Neural crest cell (in vitro differentiated cells): ENCODE measurements around the gene S100A4. TPM values are rescaled to one million over a fixed set of nuclear protein-coding genes. Genes with fewer than 3 reads are reported as not detected.

Experiments
- DNase-seq: peaks from one replicate; pipeline ENCODE4 v3.0.0; 2021; ENCODE audit warnings: low read depth, mixed read lengths, low spot score
- H3K27ac Mint-ChIP-seq: one replicate; pipeline ENCODE4 v1.8.0; 2021; ENCODE audit warnings: mild to moderate bottlenecking, mixed read lengths; ENCODE audit not compliant: unreplicated experiment
- H3K27me3 Mint-ChIP-seq: 2 replicates; pipeline ENCODE4 v1.8.0; 2021; ENCODE audit warnings: low read depth, mild to moderate bottlenecking, mixed read lengths
- H3K36me3 Mint-ChIP-seq: 2 replicates; pipeline ENCODE4 v1.8.0; 2021; ENCODE audit warnings: low read depth, mild to moderate bottlenecking, mixed read lengths
- H3K4me1 Mint-ChIP-seq: 2 replicates; pipeline ENCODE4 v1.8.0; 2021; ENCODE audit warnings: mixed read lengths
- H3K4me3 Mint-ChIP-seq: one replicate; pipeline ENCODE4 v1.8.0; 2021; ENCODE audit warnings: mild to moderate bottlenecking, mixed read lengths
- H3K9me3 Mint-ChIP-seq: 2 replicates; pipeline ENCODE4 v1.8.0; 2021; ENCODE audit warnings: mixed read lengths
- total RNA-seq: library from RNA; stranded (reverse); gene quantifications from 2 replicates; pipeline ENCODE4 v1.2.1, GENCODE V29; 2021
- TF ChIP-seq, protein P1 (sequence below): fragments of 200-600 bp; sonication (generic); conservative IDR thresholded peaks from 2 replicates; pipeline ENCODE4 v1.5.0; 2021; ENCODE audit warnings: antibody characterized with exemption, mild to moderate bottlenecking

Gene S100A4
- total RNA-seq, 1 donor from 2014 or later: 11.7 TPM

DNA sequence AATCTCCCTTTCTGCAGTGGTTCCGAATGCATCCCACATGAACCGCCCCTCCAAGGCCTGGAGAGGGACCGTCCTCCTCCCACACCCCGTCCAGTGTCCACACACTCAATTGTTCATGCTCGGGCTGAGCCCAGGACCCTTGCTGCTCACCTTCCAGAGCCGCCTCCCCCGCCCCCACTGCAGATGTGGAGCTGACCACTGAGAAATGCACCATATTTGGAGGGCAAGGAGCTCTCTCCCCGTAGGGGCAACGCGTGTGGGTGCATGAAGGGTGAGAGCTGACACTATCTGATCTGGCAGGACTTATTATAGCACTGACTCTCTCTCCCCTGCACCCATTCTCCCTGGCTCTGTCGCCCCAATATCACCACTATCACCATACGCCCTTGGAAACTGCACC, 7.5 kb upstream of the S100A4 start:
- Mint-ChIP-seq H3K4me3 (no peak overlapping the region), H3K27ac (peak overlapping the region; percentile 78), H3K4me1 (peaks cover 31% of the 10 kb centered on the region), H3K36me3 (no peaks in the 10 kb centered on the region), H3K9me3 (no peaks in the 10 kb centered on the region), H3K27me3 (no peaks in the 10 kb centered on the region)
- DNase-seq: no peak
- TF ChIP-seq, protein P1, sequence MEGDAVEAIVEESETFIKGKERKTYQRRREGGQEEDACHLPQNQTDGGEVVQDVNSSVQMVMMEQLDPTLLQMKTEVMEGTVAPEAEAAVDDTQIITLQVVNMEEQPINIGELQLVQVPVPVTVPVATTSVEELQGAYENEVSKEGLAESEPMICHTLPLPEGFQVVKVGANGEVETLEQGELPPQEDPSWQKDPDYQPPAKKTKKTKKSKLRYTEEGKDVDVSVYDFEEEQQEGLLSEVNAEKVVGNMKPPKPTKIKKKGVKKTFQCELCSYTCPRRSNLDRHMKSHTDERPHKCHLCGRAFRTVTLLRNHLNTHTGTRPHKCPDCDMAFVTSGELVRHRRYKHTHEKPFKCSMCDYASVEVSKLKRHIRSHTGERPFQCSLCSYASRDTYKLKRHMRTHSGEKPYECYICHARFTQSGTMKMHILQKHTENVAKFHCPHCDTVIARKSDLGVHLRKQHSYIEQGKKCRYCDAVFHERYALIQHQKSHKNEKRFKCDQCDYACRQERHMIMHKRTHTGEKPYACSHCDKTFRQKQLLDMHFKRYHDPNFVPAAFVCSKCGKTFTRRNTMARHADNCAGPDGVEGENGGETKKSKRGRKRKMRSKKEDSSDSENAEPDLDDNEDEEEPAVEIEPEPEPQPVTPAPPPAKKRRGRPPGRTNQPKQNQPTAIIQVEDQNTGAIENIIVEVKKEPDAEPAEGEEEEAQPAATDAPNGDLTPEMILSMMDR: no peak

DNA sequence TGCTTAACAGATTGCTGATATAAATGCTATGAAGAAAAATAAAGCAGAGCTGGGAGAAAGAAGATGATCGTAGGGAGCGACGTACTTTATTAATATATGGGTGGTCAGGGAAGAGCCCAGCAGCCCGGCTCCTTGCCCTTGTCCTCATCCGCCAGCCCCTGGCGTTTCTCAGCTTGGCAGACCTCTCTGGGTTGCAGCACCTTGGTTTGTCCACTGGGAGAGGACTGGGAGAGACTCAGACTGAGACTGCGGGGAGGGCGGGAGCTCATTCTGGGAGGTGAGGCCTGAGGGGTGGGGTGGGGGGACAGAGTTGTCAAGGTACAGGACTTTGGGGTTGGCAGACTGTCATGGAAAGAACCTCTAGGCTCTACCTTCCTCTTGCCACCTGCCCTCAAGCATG, 6.7 kb upstream of the S100A4 start:
- Mint-ChIP-seq H3K4me1 (peaks cover 34% of the 10 kb centered on the region), H3K9me3 (no peaks in the 10 kb centered on the region), H3K36me3 (no peaks in the 10 kb centered on the region), H3K27me3 (no peaks in the 10 kb centered on the region), H3K4me3 (no peak overlapping the region), H3K27ac (no peak overlapping the region)
- no peak for DNase-seq
- TF ChIP-seq, protein P1: no peak

DNA sequence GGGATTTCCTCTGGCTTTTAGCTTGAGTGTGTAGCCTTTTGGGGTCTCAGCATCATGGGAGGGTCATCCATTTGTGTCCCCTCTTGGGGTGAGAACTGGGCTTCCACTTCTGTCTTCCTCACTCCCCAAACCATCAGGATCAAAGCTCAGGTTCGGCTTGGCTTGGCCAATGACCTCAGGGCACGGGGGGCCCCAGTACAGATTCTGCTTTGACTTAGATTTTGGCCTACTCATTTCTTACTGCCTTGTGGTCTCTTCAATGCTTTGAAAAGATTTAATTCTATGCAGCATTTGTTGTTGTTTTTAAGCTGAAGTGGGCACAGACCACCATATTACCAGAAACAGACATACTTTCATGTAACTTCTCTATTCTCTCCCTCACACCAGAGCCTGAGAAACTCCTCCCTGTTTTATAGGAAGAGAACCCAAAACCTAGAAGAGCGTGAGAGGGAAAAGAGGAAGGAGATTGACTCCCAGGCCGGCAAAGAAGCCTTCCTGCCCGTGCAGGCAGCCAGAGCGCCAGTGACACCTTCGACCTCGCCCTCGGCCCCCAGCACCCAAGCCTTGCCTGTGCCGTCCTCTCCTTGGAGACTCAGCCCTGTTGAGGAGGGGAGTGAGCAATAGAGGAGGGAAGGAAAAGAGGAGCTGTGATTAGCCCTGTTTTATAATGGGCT, 5.4 kb upstream of the S100A4 start:
- Mint-ChIP-seq H3K36me3 (no peaks in the 10 kb centered on the region), H3K4me1 (peaks cover 44% of the 10 kb centered on the region), H3K4me3 (no peak overlapping the region), H3K9me3 (no peaks in the 10 kb centered on the region), H3K27me3 (no peaks in the 10 kb centered on the region), H3K27ac (no peak overlapping the region)
- no peak for DNase-seq
- TF ChIP-seq, protein P1: no peak

DNA sequence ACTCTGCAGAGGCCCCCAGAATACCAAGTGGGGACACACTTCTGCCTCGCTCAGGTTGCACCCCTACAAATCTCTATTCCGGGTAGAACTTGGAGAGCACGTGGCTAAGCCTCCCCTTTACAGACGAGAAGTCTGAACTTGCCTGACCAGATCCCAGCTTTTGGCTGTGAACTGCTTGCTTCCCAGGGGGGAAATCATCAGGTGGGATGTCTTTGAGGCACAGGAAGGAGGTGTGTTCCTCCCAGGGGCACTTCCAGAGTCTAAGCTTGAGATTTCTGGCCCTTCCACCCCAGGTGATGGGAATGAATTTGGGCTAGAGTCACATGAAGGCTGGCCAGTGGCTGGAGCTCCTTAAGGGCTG, 4.8 kb upstream of the S100A4 start:
- TF ChIP-seq, protein P1: no peak
- Mint-ChIP-seq H3K27me3 (no peaks in the 10 kb centered on the region), H3K4me3 (no peak overlapping the region), H3K4me1 (peaks cover 50% of the 10 kb centered on the region), H3K9me3 (no peaks in the 10 kb centered on the region), H3K36me3 (no peaks in the 10 kb centered on the region), H3K27ac (peak overlapping the region; percentile 50)
- DNase-seq: no peak

DNA sequence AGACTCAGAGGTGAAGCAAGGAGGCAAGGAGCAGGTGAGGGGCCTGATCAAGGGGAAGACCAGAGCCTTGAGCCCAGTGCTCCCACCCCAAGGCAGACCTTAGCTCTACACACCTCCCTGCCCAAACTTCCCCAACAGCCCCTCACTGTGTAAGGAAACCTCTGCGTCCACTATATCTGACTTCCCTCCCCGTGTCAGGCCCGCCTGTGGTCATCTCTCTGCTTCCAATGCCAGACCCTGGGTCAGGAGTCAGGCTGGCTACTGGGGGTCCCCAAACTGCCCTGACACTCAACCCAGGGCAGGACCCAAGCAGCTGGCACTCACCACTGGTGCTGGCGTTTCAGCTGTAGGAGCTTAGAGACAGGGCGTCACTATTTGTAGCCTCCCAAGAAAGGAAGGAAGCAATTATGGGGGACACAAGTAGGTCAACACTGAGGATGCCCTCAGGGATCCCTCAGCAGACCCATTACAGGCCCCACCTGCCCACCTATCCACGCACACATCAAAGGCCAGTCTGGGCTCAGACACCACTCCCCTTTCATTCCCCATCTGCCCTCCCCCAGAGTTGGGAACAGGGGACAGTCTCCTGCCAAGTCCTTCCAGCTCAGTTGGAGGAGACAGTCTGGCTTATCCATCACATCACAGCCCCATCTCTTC, 4.3 kb upstream of the S100A4 start:
- Mint-ChIP-seq H3K4me3 (no peak overlapping the region), H3K27ac (peak overlapping the region; percentile 50), H3K9me3 (no peaks in the 10 kb centered on the region), H3K4me1 (peaks cover 55% of the 10 kb centered on the region), H3K27me3 (no peaks in the 10 kb centered on the region), H3K36me3 (no peaks in the 10 kb centered on the region)
- DNase-seq: no peak
- TF ChIP-seq, protein P1: no peak
